NCI-H2081 treated with DMSO at 0.1 percent for 48 hours (cell line): ENCODE data around the gene GAPVD1.
"Not testable (repeated sequence)": the region's sequence is repeated elsewhere in the genome, so short reads cannot be mapped to it uniquely, and the experiment has no call there.

Source experiments
- DNase-seq: peaks from one replicate; lab custom pipeline; 2025; lab: John Stamatoyannopoulos, UW

The GAPVD1 gene

GRCh38 chr9:125246261-125246667, 15.4 kb upstream of the GAPVD1 start:
- DNase-seq: no peak

GRCh38 chr9:125254231-125254630, 7.4 kb upstream of the GAPVD1 start:
- no peak for DNase-seq

- DNase-seq: no peak
Observed at GRCh38 chr9:125255781-125256391, 5.7 kb upstream of the GAPVD1 start.

- DNase-seq: no peak
Observed at GRCh38 chr9:125258160-125258785, 3.4 kb upstream of the GAPVD1 start.

GRCh38 chr9:125258832-125259534, 2.6 kb upstream of the GAPVD1 start:
- DNase-seq: no peak

- DNase-seq: no peak
Observed at GRCh38 chr9:125260561-125260960, 1.1 kb upstream of the GAPVD1 start.

GRCh38 chr9:125262294-125262991, 817 bp downstream of the GAPVD1 start:
- DNase-seq: no peak

- not testable (repeated sequence) for DNase-seq
Observed at GRCh38 chr9:125264068-125264467, 2.4 kb downstream of the GAPVD1 start.

GRCh38 chr9:125268394-125269013, 6.9 kb downstream of the GAPVD1 start:
- DNase-seq: no peak

- DNase-seq: no peak
Observed at GRCh38 chr9:125269014-125269397, 7.4 kb downstream of the GAPVD1 start.

GRCh38 chr9:125271081-125271480, 9.5 kb downstream of the GAPVD1 start:
- DNase-seq: no peak

GRCh38 chr9:125272697-125273096, 11.1 kb downstream of the GAPVD1 start:
- no peak for DNase-seq

- no peak for DNase-seq
Observed at GRCh38 chr9:125276771-125277170, 15.1 kb downstream of the GAPVD1 start.

- no peak for DNase-seq
Observed at GRCh38 chr9:125277411-125277810, 15.8 kb downstream of the GAPVD1 start.

- DNase-seq: no peak
Observed at GRCh38 chr9:125280945-125281344, 19.3 kb downstream of the GAPVD1 start.

GRCh38 chr9:125284855-125285254, 23.2 kb downstream of the GAPVD1 start:
- no peak for DNase-seq

- DNase-seq: not testable (repeated sequence)
Observed at GRCh38 chr9:125286935-125287433, 25.4 kb downstream of the GAPVD1 start.

GRCh38 chr9:125293134-125293533, 31.5 kb downstream of the GAPVD1 start:
- DNase-seq: no peak

- no peak for DNase-seq
Observed at GRCh38 chr9:125295657-125296056, 34.0 kb downstream of the GAPVD1 start.

GRCh38 chr9:125296843-125297372, 35.3 kb downstream of the GAPVD1 start:
- peak; percentile 94 for DNase-seq

GRCh38 chr9:125297917-125298316, 36.3 kb downstream of the GAPVD1 start:
- no peak for DNase-seq

GRCh38 chr9:125302241-125302640, 40.6 kb downstream of the GAPVD1 start:
- no peak for DNase-seq
